HG03025 (cell line): ENCODE results near the gene COL5A1.

Experiments used
- ATAC-seq: cut with Tn5 transposase; IDR thresholded peaks from one replicate; pipeline ENCODE4 v1.9.1; 2021; ENCODE audit warnings: mild to moderate bottlenecking, moderate library complexity; ENCODE audit not compliant: unreplicated experiment, low FRiP score

COL5A1 gene

GRCh38 chr9:134606951-134607731 lies 34.5 kb upstream of the COL5A1 start:
- ATAC-seq, result no peak

DNA sequence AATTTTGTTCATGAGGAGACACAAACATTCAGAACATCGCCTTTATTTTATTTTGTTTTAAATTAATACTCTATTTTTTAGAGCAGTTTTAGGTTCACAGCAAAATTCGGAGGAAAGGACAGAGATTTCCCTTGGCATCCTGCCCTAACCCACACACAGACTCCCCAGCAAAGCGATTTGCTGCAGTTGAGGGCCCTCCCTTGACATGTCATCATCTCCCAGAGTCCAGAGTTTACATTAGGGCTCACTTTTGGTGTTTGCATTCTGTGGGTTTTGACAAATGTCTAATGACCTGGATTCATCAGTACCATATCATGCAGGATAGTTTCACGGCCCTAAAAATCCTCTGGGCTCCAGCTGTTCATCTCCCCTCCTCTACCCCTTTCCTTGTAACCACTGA lies 33.6 kb upstream of the COL5A1 start:
- no peak for ATAC-seq

DNA sequence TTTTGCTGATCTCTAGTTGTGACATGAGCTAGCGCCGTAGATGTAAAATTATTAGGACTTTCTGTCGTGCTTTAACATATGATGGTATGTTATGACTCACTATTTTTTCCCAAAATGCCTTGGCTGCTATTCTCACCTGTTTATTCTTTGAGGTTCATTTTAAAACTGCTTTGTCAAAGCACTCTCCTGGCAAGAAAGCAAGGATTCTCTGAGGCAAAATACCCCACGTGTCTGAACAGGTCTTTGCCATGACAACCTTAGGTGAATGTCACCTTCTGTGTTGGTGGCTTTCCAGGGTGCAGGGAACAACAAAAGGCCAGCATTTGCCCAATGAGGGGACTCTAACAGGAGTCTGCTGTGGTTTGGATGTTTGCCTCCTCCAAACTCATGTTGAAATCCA lies 30.6 kb upstream of the COL5A1 start:
- ATAC-seq, result no peak

- ATAC-seq, result no peak
Measured at GRCh38 chr9:134612309-134612708, 29.3 kb upstream of the COL5A1 start.

DNA sequence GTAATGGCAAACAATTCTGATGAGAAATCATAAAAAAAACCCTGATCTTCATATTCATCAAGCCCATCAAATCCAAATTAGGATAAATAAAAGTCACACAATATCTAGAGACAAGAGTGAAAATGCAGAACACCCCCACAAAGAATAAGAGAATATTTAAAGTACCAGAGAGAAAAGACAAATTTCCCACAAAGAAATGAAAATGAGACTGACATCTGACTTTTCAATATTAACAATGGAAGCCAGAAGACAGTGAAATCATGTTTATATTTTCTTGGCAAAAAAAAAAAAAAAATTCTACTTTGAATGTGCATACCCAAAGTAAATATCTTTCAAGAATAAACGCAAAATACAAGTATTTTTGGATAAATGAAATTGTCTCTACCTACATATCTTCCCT lies 28.9 kb upstream of the COL5A1 start:
- ATAC-seq, result no peak

DNA sequence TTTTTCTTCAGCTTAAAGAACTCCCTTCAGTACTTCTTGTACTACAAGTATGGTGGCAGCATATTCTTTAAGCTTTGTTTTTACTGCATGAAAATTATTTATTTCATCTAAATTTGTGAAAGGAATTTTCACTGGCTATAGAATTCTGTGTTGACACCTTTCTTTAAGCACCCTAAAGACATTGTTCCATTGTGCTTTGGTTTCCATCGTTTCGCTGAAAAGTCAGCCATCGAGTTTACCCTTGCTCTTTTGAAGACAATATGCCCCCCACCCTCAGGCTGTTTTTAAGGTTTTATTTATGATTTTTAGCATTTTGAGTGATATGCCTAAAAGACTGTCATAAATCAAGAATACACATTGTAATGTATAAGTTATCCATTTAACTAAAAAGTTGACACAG lies 27.3 kb upstream of the COL5A1 start:
- no peak for ATAC-seq

- no peak for ATAC-seq
Measured at GRCh38 chr9:134616341-134616740, 25.3 kb upstream of the COL5A1 start.

- ATAC-seq, result no peak
Measured at GRCh38 chr9:134617246-134617645, 24.4 kb upstream of the COL5A1 start.

GRCh38 chr9:134617836-134618162 lies 23.8 kb upstream of the COL5A1 start:
- ATAC-seq, result no peak

DNA sequence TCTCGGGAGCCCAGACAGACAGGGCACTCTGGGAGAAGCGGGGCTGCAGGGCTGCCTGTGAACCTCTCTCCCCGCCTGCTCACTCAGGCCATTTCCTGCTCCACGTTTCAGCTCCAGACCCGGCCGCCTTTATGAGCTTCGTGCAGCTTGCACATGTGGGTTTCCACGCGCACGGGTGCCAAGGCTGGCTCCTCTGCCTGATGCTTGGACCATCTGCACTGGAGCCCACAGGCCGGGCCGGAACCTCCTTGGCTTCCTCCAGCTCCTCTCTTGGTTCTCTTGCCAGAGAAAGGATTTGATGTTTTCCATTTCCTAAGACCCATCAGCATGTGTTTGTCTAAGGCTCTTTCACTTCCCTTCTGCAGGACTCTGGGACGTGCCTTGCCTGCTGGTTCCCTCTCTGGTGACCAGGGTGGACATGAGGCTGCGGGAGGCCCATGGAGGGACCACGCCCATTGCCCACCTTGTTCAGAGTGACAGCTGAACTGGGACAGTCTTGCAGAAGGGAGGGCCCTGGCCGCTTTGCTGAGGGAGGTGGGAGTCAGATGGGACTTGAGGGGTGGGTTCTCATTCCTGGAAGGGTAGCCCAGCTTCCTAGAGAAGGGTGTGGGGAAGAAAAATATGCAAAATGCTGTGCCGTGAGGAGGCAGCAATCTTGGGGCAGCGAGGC lies 23.3 kb upstream of the COL5A1 start:
- no peak for ATAC-seq

DNA sequence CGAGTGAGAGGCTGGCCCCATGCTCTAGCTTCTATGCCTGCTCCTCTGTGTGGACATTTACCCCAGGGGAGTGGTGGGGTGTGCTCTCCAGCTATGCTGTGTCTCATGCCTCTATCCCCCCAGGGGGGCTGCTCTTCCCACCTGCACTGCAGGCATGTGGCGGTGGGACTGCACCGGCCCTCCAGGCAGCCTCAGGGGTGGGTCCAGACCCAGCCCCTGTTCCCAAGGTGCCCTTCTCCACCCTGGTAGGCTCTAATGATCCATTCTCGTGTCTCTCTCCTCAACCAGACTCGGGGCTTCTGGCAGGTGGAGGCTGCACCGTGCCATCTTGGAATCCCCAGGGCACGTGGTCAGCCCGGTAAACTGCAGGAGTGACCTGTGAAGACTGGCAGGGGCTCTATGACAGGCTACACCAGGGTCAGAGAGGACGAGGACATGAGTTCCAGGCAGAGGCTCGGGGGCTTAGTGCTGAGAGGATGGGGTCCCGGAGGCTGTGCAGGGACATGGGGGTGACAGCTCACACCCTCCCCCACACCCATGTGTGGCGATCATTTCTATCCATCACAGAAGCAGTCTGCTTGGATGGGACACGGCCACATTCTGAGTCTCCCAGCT lies 22.7 kb upstream of the COL5A1 start:
- no peak for ATAC-seq

GRCh38 chr9:134619448-134619982 lies 22.1 kb upstream of the COL5A1 start:
- no peak for ATAC-seq

GRCh38 chr9:134619983-134620661 lies 21.5 kb upstream of the COL5A1 start:
- ATAC-seq, result no peak

DNA sequence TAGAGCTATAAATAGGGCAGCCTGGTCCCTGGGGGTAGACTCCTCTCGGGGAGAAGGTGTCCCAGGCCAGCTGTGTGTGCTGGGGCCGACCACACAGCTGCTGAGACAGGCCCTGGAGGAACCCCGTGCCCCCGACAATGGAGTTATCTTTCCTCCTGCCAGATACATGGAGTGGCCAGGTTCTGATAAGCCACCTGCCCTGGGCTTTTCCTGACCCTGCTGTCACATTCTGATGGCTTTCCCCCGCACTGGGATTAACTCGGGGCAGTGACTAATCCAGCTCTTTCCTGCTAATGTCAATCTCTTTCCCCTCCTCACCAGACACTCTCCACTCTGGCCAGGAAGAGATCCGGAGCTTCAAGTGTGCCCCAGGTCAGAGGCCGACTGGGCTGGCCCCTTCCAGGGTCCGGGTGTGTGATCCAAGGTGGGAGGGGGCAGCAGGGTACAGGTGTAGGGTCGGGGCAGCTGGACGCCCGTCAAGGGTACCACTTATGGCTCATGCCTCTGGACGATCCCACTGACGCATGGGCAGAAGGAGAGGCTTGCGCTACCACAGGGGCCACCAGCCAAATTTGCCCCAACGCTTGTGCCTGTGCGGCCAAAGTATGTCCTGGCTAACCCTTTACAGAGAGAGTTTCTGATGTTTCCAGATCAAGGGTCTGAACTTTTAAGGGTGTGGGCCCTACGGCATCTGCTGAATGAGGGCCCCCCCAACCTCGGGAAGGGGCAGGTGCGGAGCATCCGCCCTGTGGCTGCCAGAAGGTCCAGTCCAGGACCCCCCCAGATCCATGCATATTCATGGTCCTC lies 20.6 kb upstream of the COL5A1 start:
- ATAC-seq, result no peak

GRCh38 chr9:134621558-134622110 lies 20.0 kb upstream of the COL5A1 start:
- no peak for ATAC-seq

- ATAC-seq, result no peak
Measured at GRCh38 chr9:134622896-134623257, 18.7 kb upstream of the COL5A1 start.

DNA sequence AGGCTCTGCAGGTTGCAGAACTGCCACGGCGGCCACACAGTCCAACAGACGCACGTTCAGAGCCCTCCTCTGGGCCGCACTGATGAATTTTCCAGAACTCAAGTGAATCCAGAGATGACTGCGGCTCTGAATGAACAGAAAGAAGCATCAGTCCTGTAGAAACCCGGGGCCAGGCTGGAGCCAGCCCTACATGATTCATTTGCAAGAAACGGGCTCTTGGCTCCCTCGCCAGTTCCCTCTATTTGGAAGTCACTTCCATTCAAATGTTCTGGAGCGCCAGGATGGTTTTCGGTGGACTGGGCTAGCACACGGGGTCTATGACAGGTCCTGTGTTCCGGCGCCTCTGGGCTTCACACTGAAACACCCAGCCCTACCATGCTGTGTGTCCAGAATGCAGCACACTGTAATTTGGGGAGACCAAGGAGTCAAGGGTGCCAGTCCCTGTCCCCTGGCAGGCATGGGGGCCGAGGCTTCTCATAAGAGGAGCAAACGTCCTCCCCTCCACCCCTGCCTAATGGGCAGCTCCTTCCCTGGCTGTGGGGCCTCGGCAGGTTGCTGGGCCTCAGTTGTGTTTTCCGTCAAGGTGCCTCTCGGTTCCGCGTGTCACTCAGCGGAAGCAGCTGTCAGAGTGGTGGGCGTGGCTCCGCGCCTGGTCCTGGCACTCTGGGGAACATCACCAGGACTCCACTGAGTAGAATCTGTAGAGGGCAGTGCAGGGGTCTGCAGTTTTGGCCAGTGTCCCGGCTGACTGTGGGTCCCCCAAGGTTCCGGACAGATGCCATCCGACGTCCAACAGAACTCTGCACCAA lies 18.1 kb upstream of the COL5A1 start:
- ATAC-seq, result no peak

- ATAC-seq, result no peak
Measured at GRCh38 chr9:134624137-134624591, 17.4 kb upstream of the COL5A1 start.

GRCh38 chr9:134624621-134625181 lies 16.9 kb upstream of the COL5A1 start:
- ATAC-seq, result no peak
